Epidermal melanocyte (primary cell): Measurements from ENCODE around the gene HAPLN3.

Experiments used
- DNase-seq: peaks from one replicate; pipeline ENCODE4 v3.0.0; 2011; ENCODE audit warnings: low spot score; ENCODE audit not compliant: insufficient read length

Gene HAPLN3

GRCh38 chr15:88911766-88912118 is 16.4 kb upstream of the HAPLN3 start:
- DNase-seq = no peak

- DNase-seq = no peak
Measured at GRCh38 chr15:88909956-88910831, 14.8 kb upstream of the HAPLN3 start.

GRCh38 chr15:88908697-88909621 is 13.6 kb upstream of the HAPLN3 start:
- no peak for DNase-seq

- DNase-seq = no peak
Measured at GRCh38 chr15:88908123-88908522, 12.8 kb upstream of the HAPLN3 start.

- no peak for DNase-seq
Measured at GRCh38 chr15:88907111-88907510, 11.8 kb upstream of the HAPLN3 start.

GRCh38 chr15:88906551-88906950 is 11.2 kb upstream of the HAPLN3 start:
- no peak for DNase-seq

- no peak for DNase-seq
Measured at GRCh38 chr15:88906130-88906529, 10.8 kb upstream of the HAPLN3 start.

- DNase-seq = no peak
Measured at GRCh38 chr15:88905576-88905975, 10.2 kb upstream of the HAPLN3 start.

GRCh38 chr15:88904624-88905327 is 9.4 kb upstream of the HAPLN3 start:
- peak; percentile 84 for DNase-seq

GRCh38 chr15:88904257-88904623 is 8.9 kb upstream of the HAPLN3 start:
- DNase-seq = no peak

- no peak for DNase-seq
Measured at GRCh38 chr15:88902846-88903245, 7.5 kb upstream of the HAPLN3 start.

- no peak for DNase-seq
Measured at GRCh38 chr15:88902221-88902835, 7.0 kb upstream of the HAPLN3 start.

- no peak for DNase-seq
Measured at GRCh38 chr15:88901508-88902220, 6.3 kb upstream of the HAPLN3 start.

- no peak for DNase-seq
Measured at GRCh38 chr15:88900982-88901418, 5.7 kb upstream of the HAPLN3 start.

- no peak for DNase-seq
Measured at GRCh38 chr15:88900309-88900981, 5.1 kb upstream of the HAPLN3 start.

GRCh38 chr15:88899251-88899650 is 3.9 kb upstream of the HAPLN3 start:
- no peak for DNase-seq

- DNase-seq = no peak
Measured at GRCh38 chr15:88898736-88899135, 3.4 kb upstream of the HAPLN3 start.

- DNase-seq = no peak
Measured at GRCh38 chr15:88897456-88898194, 2.3 kb upstream of the HAPLN3 start.

GRCh38 chr15:88897142-88897455 is 1.8 kb upstream of the HAPLN3 start:
- DNase-seq = peak; percentile 51
